GM12864 (cell line): ENCODE measurements around the gene LDLRAD4.

Experiments used
- DNase-seq: peaks from one replicate; pipeline ENCODE4 v3.0.0-alpha.2; 2011; ENCODE audit warnings: low read depth
- H3K4me3 ChIP-seq: 2 replicates; pipeline ENCODE4 v1.5.1; 2011; ENCODE audit warnings: mild to moderate bottlenecking, low read depth, low read length, control low read depth
- CTCF ChIP-seq: IDR thresholded peaks from 2 replicates; pipeline ENCODE4 v1.5.1; 2011; ENCODE audit warnings: low read depth, mild to moderate bottlenecking, moderate library complexity, low read length, control low read depth, inconsistent platforms; ENCODE audit errors: missing control alignments

LDLRAD4 gene

DNA sequence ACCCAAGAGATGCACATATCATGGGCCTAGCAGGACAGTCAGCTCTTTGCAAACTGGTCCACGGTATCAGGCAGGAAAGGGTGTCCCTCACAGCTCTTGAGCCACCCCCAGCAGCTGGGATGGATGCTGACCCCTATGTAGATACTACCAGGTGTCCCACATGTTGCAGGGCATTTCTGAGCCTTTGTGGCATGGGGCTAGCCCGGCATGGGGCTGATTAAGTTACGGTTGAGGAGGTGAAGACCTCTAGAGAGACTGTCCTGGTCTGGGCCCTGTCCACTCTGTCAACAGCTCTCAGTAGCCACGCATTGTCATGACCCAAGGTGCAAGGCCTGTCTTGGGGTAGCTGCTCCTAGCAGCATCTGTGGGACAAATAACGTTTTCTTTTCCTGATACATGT, 6.7 kb downstream of the LDLRAD4 start:
- DNase-seq, result no peak

DNA sequence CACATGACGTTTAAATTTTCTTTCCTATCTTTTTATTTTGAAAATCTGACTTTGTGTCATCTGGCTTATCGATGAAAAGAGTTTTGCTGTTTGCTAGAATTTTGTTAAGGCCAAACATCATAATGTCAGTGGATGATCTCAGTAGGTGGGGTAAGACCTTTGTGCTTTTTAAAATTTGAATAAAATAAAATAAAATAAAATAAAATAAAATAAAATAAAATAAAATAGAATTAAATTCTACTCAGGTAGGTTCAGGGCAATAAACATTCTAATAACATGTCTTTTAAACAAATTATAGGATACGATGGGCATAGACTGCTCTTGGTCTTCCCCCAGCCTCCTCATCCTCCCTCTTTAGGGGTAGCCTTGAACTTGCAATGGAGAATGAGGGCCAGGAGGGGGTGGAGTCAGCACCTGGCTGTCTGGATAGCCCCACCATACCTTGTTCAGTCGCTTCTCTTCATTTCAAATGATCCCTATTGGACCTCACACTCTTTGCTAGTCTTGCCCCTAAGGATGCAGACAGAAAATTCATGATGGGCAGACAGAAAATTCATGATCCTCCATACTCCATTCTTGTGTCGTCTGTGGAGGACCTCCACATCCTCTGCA, 8.1 kb downstream of the LDLRAD4 start:
- no peak for TF ChIP-seq CTCF
- no peak for DNase-seq
- H3K4me3 ChIP-seq, result no peak overlapping the region

More for the DNA sequence above, 6.7 kb downstream of the LDLRAD4 start:
- H3K4me3 ChIP-seq, result no peak overlapping the region
- no peak for TF ChIP-seq CTCF

GRCh38 chr18:13227910-13228309, 9.3 kb downstream of the LDLRAD4 start:
- no peak for TF ChIP-seq CTCF
- DNase-seq, result no peak
- H3K4me3 ChIP-seq, result no peak overlapping the region

GRCh38 chr18:13229001-13229671, 10.6 kb downstream of the LDLRAD4 start:
- DNase-seq, result no peak

GRCh38 chr18:13231151-13231550, 12.6 kb downstream of the LDLRAD4 start:
- H3K4me3 ChIP-seq, result no peak overlapping the region
- DNase-seq, result no peak
- TF ChIP-seq CTCF, result no peak

More at GRCh38 chr18:13229001-13229671, 10.6 kb downstream of the LDLRAD4 start:
- no peak overlapping the region for H3K4me3 ChIP-seq
- no peak for TF ChIP-seq CTCF

DNA sequence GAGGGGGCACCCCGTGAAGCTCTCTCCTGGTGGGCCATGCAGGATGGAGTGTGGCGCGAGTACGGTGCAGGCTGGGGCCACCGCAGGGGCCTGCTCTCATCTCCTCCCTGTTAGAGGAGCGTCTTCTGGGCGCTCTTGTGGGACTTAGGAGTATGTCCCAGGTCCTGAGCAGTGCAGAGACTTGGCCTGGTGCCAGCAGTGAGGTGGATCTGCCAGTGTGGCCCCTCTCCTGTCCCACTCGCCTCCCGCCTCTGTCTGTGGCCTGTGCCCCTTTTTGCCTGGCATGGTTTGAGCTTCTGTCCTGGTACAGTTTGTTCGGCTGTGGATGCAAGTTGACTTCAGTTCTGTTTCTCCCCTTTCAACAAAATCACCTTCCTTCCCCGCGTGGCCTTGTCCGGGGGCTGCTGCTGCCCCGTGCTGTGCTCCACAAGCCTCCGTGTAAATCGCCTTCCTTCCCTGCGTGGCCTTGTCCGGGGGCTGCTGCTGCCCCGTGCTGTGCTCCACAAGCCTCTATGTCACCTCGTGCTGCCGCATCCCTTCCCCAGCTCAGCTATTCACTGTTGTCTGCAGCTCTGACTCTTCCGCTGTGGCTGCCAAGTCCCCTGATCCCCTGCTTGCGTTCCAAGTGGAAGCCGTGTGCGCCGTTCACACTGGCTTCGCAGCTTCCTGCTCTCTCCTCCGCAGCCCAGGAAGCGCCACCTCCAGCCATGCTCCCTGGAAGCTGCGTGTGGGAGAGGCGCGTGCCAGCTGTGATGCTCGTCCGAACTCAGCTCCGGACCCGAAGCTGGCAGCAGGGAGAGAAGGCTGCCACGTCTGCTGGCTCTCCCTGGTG, 13.7 kb downstream of the LDLRAD4 start:
- no peak for DNase-seq
- TF ChIP-seq CTCF, result no peak
- H3K4me3 ChIP-seq, result no peak overlapping the region
